Skeletal muscle tissue (tissue), 4 donors: ENCODE measurements around the gene EXOC4. TPM values are rescaled to one million over a fixed set of nuclear protein-coding genes. Genes with fewer than 3 reads are reported as not detected.
"Not testable (repeated sequence)": the region's sequence is repeated elsewhere in the genome, so short reads cannot be mapped to it uniquely, and the experiment has no call there.

Experiments used
- H3K27ac ChIP-seq: one replicate; pipeline ENCODE4 v1.7.0; 2013; ENCODE audit warnings: mild to moderate bottlenecking, low read depth, low read length, inconsistent platforms
- H3K27me3 ChIP-seq, 3 donors: one replicate each; pipeline ENCODE4 v1.7.0; 2013; ENCODE audit warnings: low read length in 3 of 3; ENCODE audit not compliant: control insufficient read depth in 3 of 3, insufficient read depth in 3 of 3
- H3K36me3 ChIP-seq, 3 donors: one replicate each; pipeline ENCODE4 v1.7.0; 2013; ENCODE audit warnings: low read length in 3 of 3; ENCODE audit not compliant: control insufficient read depth in 3 of 3, insufficient read depth in 3 of 3
- H3K4me1 ChIP-seq, 3 donors: one replicate each; pipeline ENCODE4 v1.7.0; 2013; ENCODE audit warnings: low read length in 3 of 3, mild to moderate bottlenecking in 3 of 3; ENCODE audit not compliant: control insufficient read depth in 3 of 3, insufficient read depth in 3 of 3
- H3K4me3 ChIP-seq, 3 donors: one replicate each; pipeline ENCODE4 v1.7.0; 2013; ENCODE audit warnings: low read length in 3 of 3
- H3K9ac ChIP-seq, 3 donors: one replicate each; pipeline ENCODE4 v1.7.0; 2013; ENCODE audit warnings: low read length in 3 of 3, mild to moderate bottlenecking in 3 of 3, moderate library complexity in 2 of 3, low read depth in 1 of 3
- H3K9me3 ChIP-seq, 3 donors: one replicate each; pipeline ENCODE4 v1.7.0; 2013; ENCODE audit warnings: low read length in 3 of 3; ENCODE audit not compliant: control insufficient read depth in 3 of 3
- total RNA-seq: library from RNA; depleted of rRNA; stranded (reverse); fragments of >200 nt; gene quantifications from one replicate; pipeline ENCODE4 v1.2.3, GENCODE V29; 2014
- donor health status: Osteomylitis.

EXOC4 gene
- total RNA-seq, 1 donor from 2014 or later: 129 TPM

DNA sequence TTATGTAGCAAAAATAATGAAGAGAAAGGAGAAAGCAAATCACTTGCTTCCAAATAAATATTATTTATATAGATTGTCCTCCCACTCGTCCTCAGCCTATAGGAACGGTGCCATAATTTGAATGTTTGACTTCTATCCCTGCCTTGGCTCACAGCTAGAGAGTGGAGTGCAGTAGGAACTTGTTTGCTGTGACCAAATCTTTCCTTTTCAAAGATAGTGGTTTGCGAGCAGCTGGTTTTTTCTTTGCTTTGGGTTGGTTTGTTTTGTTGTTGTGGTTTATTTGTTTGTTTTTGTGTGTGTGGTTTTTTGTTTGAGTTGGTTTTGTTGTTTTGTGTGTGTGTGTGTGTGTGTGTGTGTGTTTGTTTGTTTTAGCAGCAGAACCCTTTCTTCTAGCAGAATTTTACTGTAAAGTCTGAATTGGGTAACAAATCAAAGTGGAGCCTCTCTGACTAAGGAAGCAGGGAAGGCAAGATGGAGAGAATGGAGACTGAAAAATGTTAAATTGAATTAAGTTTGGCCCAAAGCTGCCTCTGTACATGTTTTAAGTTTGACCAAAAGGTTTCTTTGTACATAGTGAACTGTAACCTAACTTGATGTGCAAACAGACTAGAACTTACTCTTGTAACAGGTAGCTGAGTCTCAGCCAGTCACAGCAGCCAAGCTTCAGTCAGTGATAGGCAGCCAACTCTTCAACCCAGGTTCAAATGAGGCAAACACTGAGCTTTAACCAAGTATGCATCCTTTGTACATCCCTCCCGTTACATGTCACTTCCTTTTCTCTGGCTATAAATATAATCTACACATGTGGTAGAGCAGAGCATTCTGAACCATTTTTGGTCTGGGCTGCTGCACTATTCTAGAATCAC is 724.8 kb downstream of the EXOC4 start:
- no peak overlapping the region for H3K4me3 ChIP-seq
- no peak overlapping the region for H3K9ac ChIP-seq
- no peaks in the 10 kb centered on the region for H3K4me1 ChIP-seq
- no peaks in the 10 kb centered on the region for H3K36me3 ChIP-seq
- no peaks in the 10 kb centered on the region for H3K27me3 ChIP-seq
- no peaks in the 10 kb centered on the region for H3K9me3 ChIP-seq
- H3K27ac ChIP-seq: no peak overlapping the region

DNA sequence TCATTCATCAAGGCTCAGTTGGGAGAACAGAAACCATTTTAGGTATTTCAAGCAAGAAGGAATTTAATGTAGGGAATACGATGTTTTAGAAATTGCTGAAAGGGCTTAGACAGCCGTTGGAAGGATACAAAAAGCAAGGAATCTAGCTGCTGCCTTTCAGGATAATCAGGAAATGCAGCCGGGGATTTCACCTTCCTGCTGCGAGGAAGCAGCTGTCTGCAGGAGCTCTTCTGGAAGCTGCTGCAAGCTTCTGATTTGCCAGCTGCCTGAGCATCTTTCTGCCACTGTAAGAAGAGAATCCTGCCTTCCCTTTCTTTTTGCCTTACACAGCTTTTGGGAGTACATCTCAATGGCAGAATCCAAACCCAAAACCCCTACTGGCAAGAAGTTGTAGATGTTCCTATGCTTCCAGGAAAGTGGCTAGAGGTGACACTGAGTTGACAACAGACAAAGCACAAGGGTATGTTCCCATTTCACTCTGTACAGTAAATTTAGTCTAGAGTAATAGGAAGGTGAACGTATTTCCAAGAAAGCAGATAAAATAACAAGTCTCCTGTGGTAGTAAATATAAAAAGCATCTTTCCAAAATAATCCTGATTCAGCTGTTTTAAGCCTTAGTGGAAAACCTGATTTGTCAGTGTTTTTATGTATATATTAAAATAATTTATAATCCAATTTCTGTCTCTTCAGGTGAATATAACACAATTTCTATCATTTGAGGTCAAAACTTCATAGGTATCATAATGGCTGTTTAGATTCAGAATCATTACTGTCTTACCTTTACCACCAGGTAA is 725.8 kb downstream of the EXOC4 start:
- Histone ChIP-seq H3K9ac (no peak overlapping the region), H3K4me3 (no peak overlapping the region), H3K9me3 (no peaks in the 10 kb centered on the region), H3K27me3 (no peaks in the 10 kb centered on the region), H3K4me1 (no peaks in the 10 kb centered on the region), H3K27ac (no peak overlapping the region), H3K36me3 (no peaks in the 10 kb centered on the region)

DNA sequence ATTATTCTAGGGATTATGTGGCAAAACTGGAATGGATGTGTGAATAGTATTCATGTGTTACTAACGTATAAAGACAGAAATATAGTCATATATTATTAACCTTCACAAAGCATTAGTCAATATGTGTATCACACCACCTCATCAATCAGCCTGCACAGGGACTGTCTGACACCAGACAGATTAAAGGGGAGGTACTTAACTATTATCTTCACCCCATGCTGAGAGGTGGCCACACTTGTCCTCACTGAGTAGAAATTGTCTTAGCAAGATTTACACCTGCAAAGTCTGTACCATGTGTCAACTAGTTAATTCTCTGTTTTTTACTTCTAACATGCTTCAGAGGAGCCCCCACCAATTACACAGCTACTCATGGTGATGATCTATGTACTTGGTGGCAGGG is 727.9 kb downstream of the EXOC4 start:
- no peaks in the 10 kb centered on the region for H3K4me1 ChIP-seq
- no peaks in the 10 kb centered on the region for H3K9me3 ChIP-seq
- no peak overlapping the region for H3K4me3 ChIP-seq
- no peak overlapping the region for H3K27ac ChIP-seq
- H3K9ac ChIP-seq: no peak overlapping the region
- no peaks in the 10 kb centered on the region for H3K36me3 ChIP-seq
- no peaks in the 10 kb centered on the region for H3K27me3 ChIP-seq

DNA sequence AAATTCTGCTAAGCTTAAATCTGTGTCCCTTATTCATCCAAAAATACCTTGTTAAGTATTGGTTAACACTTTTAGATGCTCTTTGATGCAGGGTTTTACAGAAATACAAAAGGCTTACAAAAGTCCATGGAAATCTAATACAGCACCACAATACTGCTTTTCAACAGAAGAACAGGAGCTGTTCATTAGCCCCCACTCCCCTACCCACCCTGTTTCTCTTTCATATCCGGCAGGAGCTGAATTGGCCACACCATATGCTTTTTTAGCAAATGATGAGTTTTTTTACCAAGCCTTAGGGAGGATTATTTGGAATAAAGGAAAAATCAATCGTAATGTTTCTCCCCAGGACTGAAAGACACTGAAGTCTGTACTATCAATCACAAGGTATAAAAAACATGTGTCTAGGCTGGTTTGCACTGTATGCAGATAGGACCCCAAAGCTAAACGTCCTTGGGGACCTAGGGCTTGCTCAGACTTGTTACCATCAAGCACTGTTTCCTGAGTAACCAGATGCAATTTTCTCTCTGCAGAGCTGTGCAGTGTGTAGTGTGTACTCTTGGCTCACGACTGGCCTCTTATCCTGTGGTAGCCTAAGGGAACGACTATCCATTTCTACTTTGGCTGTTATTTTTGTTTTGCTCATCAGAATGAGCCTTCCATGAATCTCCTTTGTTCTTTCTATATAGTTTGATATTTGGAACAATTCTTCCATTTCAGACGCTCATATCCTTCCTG is 731.0 kb downstream of the EXOC4 start:
- H3K27me3 ChIP-seq: no peaks in the 10 kb centered on the region
- H3K27ac ChIP-seq: no peak overlapping the region
- no peak overlapping the region for H3K4me3 ChIP-seq
- H3K36me3 ChIP-seq: no peaks in the 10 kb centered on the region
- H3K9ac ChIP-seq: no peak overlapping the region
- no peaks in the 10 kb centered on the region for H3K9me3 ChIP-seq
- H3K4me1 ChIP-seq: no peaks in the 10 kb centered on the region

DNA sequence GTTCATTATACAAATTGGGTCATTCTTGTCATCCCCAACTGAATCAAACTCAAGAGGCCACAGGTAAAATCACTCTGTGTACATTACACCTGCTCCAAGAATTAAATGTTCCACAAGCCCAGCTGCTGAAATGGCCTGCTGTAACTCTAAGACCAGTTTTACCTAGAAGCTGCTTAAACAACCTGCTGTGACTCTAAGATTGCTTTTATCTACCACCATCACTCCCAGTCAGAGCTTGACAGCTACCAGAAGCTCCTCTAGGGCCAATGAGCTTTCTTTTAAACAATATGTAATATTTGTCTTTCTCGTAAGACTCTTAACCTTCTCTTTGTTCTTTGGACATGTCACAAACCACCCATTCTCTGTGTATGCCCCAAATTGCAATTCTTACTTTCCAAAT is 732.4 kb downstream of the EXOC4 start:
- Histone ChIP-seq H3K27me3 (no peaks in the 10 kb centered on the region), H3K9ac (no peak overlapping the region)

DNA sequence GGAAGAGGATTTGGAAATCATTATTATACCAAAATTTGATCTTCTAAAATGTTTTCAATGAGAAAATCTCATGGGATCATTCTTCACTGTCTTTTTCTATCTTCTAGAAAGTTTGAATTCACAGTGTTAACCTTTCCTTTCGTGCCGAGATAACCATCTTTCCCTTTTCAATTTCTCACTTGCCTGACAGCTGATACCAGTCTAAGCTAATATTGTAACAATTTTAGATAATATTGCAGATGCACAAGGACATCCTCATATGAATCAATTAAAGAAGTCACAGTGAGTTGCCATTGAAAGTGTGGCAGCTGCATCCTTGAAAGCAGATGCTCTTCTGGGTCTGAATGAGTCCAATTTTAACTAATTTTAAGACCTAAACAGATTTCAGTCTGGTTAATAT is 734.7 kb downstream of the EXOC4 start:
- Histone ChIP-seq H3K4me3 (no peak overlapping the region), H3K36me3 (no peaks in the 10 kb centered on the region), H3K27ac (no peak overlapping the region), H3K4me1 (no peaks in the 10 kb centered on the region), H3K9me3 (no peaks in the 10 kb centered on the region), H3K27me3 (no peaks in the 10 kb centered on the region), H3K9ac (no peak overlapping the region)

More for the DNA sequence above, 732.4 kb downstream of the EXOC4 start:
- Histone ChIP-seq H3K9me3 (no peaks in the 10 kb centered on the region), H3K36me3 (no peaks in the 10 kb centered on the region), H3K27ac (no peak overlapping the region), H3K4me1 (no peaks in the 10 kb centered on the region), H3K4me3 (no peak overlapping the region)

DNA sequence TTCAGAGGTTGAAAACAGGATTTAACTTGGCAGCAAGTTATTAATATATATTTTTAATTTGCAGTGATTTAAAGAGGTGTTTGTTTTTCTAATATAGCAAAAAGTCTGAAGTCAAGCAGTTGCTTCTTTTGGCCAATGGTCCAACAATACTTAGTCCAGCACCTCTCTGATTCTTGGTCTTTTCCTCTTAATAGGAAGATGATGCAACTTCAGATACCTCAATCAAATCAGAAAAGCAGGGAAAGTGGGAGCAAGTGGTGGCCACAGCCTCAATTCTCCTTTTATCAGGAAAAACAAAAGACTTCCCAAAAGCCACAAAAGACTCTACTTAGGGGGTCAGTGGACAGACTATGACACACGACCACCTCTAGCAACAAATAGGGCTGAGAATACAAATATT is 740.7 kb downstream of the EXOC4 start:
- H3K9me3 ChIP-seq: no peaks in the 10 kb centered on the region
- peaks cover 0 to 4% (median 0%) of the 10 kb centered on the region in 3 donors for H3K36me3 ChIP-seq
- H3K4me1 ChIP-seq: no peaks in the 10 kb centered on the region
- no peak overlapping the region for H3K27ac ChIP-seq
- no peak overlapping the region for H3K4me3 ChIP-seq
- no peak overlapping the region for H3K9ac ChIP-seq
- no peaks in the 10 kb centered on the region for H3K27me3 ChIP-seq

DNA sequence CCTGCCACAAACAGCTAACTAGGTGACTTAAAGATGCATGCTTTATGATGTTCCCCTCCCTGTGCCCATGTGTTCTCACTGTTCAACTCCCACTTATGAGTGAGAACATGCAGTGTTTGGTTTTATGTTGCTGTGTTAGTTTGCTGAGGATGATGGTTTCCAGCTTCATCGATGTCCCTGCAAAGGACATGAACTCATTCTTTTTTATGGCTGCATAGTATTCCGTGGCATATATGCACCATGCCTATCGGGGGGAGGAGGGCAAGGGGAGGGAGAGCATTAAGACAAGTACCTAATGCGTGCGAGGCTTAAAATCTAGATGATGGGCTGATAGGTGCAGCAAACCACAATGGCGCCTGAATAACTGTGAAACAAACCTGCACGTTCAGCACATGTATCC is 741.2 kb downstream of the EXOC4 start:
- H3K9ac ChIP-seq, H3K4me1 ChIP-seq, H3K9me3 ChIP-seq, H3K4me3 ChIP-seq, H3K27ac ChIP-seq, H3K27me3 ChIP-seq, H3K36me3 ChIP-seq: not testable (repeated sequence)

DNA sequence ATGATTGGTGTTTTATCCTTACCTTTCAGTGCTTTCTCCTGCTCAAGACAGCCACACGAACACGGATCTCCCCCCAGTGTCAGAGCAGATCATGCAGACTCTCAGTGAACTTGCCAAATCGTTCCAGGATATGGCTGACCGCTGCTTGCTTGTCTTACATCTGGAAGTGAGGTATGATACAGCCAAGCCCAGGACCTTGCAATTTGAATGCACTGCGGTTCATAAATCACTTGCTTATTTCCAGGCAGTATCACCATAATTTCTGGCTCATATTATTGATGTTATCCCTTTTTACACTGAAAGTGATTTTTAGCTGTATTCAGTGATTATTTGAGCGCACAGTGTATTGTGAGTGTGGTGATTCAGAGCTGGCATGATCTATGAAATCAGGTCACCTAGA is 744.6 kb downstream of the EXOC4 start:
- no peaks in the 10 kb centered on the region for H3K9me3 ChIP-seq
- no peaks in the 10 kb centered on the region for H3K4me1 ChIP-seq
- no peak overlapping the region for H3K4me3 ChIP-seq
- no peaks in the 10 kb centered on the region for H3K27me3 ChIP-seq
- no peak overlapping the region for H3K9ac ChIP-seq
- H3K27ac ChIP-seq: no peak overlapping the region
- peaks cover 0 to 4% (median 0%) of the 10 kb centered on the region in 3 donors for H3K36me3 ChIP-seq

DNA sequence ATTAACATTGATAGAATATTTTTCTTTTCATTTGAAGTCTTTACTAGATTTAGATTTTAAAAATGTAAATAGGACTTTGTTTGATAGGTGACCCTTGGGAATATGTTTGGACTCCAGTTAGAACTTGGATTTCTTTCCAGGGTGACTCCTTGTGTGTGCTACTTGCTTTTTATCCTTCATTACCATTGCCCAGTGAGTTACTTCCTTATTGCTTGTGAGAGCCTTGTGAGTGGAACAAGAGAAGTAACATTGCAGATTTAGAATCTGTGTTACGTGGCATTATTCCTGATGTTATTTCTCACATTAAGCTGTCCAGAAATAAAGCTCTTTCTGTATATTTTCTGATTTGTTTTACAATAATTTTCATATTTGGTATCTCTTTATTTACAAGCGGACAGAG is 746.3 kb downstream of the EXOC4 start:
- H3K9me3 ChIP-seq: no peaks in the 10 kb centered on the region
- no peaks in the 10 kb centered on the region for H3K4me1 ChIP-seq
- no peak overlapping the region for H3K9ac ChIP-seq
- H3K36me3 ChIP-seq: peaks cover 0 to 4% (median 0%) of the 10 kb centered on the region in 3 donors
- H3K27me3 ChIP-seq: no peaks in the 10 kb centered on the region
- H3K4me3 ChIP-seq: no peak overlapping the region
- H3K27ac ChIP-seq: no peak overlapping the region
